ENCODE measurements around the gene NUP50. TPM values are rescaled to one million over a fixed set of nuclear protein-coding genes. Genes with fewer than 3 reads are reported as not detected.

Gene NUP50
- total and polyA plus RNA-seq, 2 of the 13 experiments (the other 11 are each of a cell fraction or from before 2014, with no cell fraction given): 14.2 to 52.4 TPM

- TF ChIP-seq SNRNP70 (IDR thresholded peaks at IDR 0.05; ENCODE audit: low read depth, low read length) (no peak), SMAD9 (CRISPR knock-in tag; IDR thresholded peaks at IDR 0.05) (no peak), MLLT10 (CRISPR knock-in tag; IDR thresholded peaks at IDR 0.05) (no peak), NFE2 (CRISPR knock-in tag; IDR thresholded peaks at IDR 0.05) (no peak), ZNF670 (CRISPR knock-in tag; IDR thresholded peaks at IDR 0.05; ENCODE audit: borderline replicate concordance) (no peak; the same call in 1 of the 2 replicates), ZC3H4 (CRISPR knock-in tag; IDR thresholded peaks at IDR 0.05; ENCODE audit: borderline replicate concordance) (no peak), ZNF256 (CRISPR knock-in tag; conservative IDR thresholded peaks at IDR 0.05) (peak; percentile 90; the same call in 1 of the 2 replicates), KLF13 (CRISPR knock-in tag; IDR thresholded peaks at IDR 0.05) (0 out of 2 replicates have a peak, but pooled peaks have one; percentile 85), FOXM1 (CRISPR knock-in tag; IDR thresholded peaks at IDR 0.05) (no peak), HDAC1 (CRISPR knock-in tag; IDR thresholded peaks at IDR 0.05) (peak; percentile 97), BCL6 (CRISPR knock-in tag; IDR thresholded peaks at IDR 0.05) (peak; percentile 87), NONO (IDR thresholded peaks at IDR 0.05) (no peak), NONO (CRISPR knock-in tag; conservative IDR thresholded peaks at IDR 0.05) (peak; percentile 91), ZNF75D (CRISPR knock-in tag; IDR thresholded peaks at IDR 0.05; ENCODE audit: borderline replicate concordance) (no peak), ZBTB34 (CRISPR knock-in tag; IDR thresholded peaks at IDR 0.05) (peak; percentile 80; the same call in 1 of the 2 replicates), ZNF639 (CRISPR knock-in tag; conservative IDR thresholded peaks at IDR 0.05) (peak; percentile 87), CAMTA2 (CRISPR knock-in tag; IDR thresholded peaks at IDR 0.05; ENCODE audit: borderline replicate concordance) (no peak), HNF4A (CRISPR knock-in tag; IDR thresholded peaks at IDR 0.05) (peak; percentile 44; the same call in 1 of the 2 replicates), REST (IDR thresholded peaks at IDR 0.05; ENCODE audit: borderline replicate concordance in 1 of 2, low read depth in 1 of 2, low read length in 2 of 2) (no peak), THYN1 (CRISPR knock-in tag; IDR thresholded peaks at IDR 0.05; ENCODE audit: borderline replicate concordance, low read depth) (no peak), BATF2 (CRISPR knock-in tag; IDR thresholded peaks at IDR 0.05) (peak; percentile 82; the same call in 1 of the 2 replicates), MBNL3 (CRISPR knock-in tag; conservative IDR thresholded peaks at IDR 0.05) (no peak), ATF3 (CRISPR knock-in tag; IDR thresholded peaks at IDR 0.05) (no peak)
These were observed at the start of gene NUP50 (continued) for GRCh38 chr22:45163451-45164269.
